Measurements from ENCODE around the gene SIGLEC6.

- no peak for TF ChIP-seq CTCF (conservative IDR thresholded peaks at IDR 0.05)
- no peak for TF ChIP-seq ZFX (IDR thresholded peaks at IDR 0.05)
Measured at GRCh38 chr19:51551673-51552432, 20.4 kb upstream of the SIGLEC6 start.

Measured in C4-2B (cell line).